Measurements from ENCODE around the gene UBR1. TPM values are rescaled to one million over a fixed set of nuclear protein-coding genes. Genes with fewer than 3 reads are reported as not detected.

UBR1 gene
- total RNA-seq, 1 experiment from 2014 or later: 22.2 TPM

GRCh38 chr15:43146184-43146583 lies 40.3 kb upstream of the UBR1 start:
- H3K36me3 Mint-ChIP-seq (ENCODE audit: insufficient read depth in 1 of 3, low read depth in 3 of 3): peaks cover 0 to 6% (median 0%) of the 10 kb centered on the region in 3 experiments; a peak in 2 of 7 replicates

More at GRCh38 chr15:43146184-43146583, 40.3 kb upstream of the UBR1 start:
- Histone ChIP-seq H3K18ac (ENCODE audit: insufficient read length, low read depth, low read length) (no peak overlapping the region), H4K20me1 (ENCODE audit: control insufficient read depth, insufficient read depth, insufficient read length) (no peaks in the 10 kb centered on the region), H3K27ac (ENCODE audit: insufficient read length, low read depth, low read length) (no peak overlapping the region), H3K9ac (ENCODE audit: extremely low read depth, insufficient read length, low read length) (no peak overlapping the region), H3K4me2 (ENCODE audit: insufficient read depth, insufficient read length, low read length) (no peak overlapping the region), H3K27me3 (ENCODE audit: insufficient read depth, low read length) (no peaks in the 10 kb centered on the region), H2AFZ (ENCODE audit: low read length) (no peak overlapping the region), H3K23ac (ENCODE audit: insufficient read length, low read depth, low read length) (no peak overlapping the region), H3K23me2 (ENCODE audit: insufficient read length, low read depth, low read length, poor library complexity, severe bottlenecking) (no peaks in the 10 kb centered on the region), H3K9me3 (ENCODE audit: control insufficient read depth, low read depth, low read length) (no peaks in the 10 kb centered on the region), H3K79me1 (ENCODE audit: insufficient read depth, low read depth, low read length, poor library complexity, severe bottlenecking) (no peaks in the 10 kb centered on the region), H2BK15ac (ENCODE audit: low read depth, low read length) (no peak overlapping the region), H4K8ac (replicated peaks; ENCODE audit: insufficient read length, low read depth, low read length) (no peak overlapping the region), H3K14ac (ENCODE audit: insufficient read depth, low read length) (no peak overlapping the region), H3K79me2 (ENCODE audit: insufficient read depth, low read length) (no peaks in the 10 kb centered on the region), H3K56ac (ENCODE audit: insufficient read length, low read depth, low read length) (no peak overlapping the region), H4K91ac (ENCODE audit: insufficient read length, low read depth, low read length) (no peak overlapping the region), H3T11ph (ENCODE audit: low read length) (no peak overlapping the region), H2AK5ac (ENCODE audit: insufficient read length, low read length) (no peak overlapping the region), H3K4me1 (ENCODE audit: insufficient read depth, low read length) (no peaks in the 10 kb centered on the region), H2BK12ac (ENCODE audit: insufficient read length, low read depth, low read length) (no peak overlapping the region), H4K5ac (ENCODE audit: insufficient read length, low read depth, low read length) (no peak overlapping the region), H3K4ac (ENCODE audit: low read depth, low read length) (no peak overlapping the region), H2BK5ac (ENCODE audit: insufficient read length, low read length) (no peak overlapping the region), H2BK20ac (ENCODE audit: low read depth, low read length, poor library complexity, severe bottlenecking) (no peak overlapping the region), H2BK120ac (ENCODE audit: low read depth, low read length, poor library complexity, severe bottlenecking) (no peak overlapping the region)
- TF ChIP-seq CTCF (conservative IDR thresholded peaks at IDR 0.05): no peak
- Mint-ChIP-seq H3K27ac (no peak overlapping the region), H3K4me3 (no peak overlapping the region), H3K27me3 (ENCODE audit: low read depth) (no peaks in the 10 kb centered on the region), H3K9me3 (no peaks in the 10 kb centered on the region), H3K4me1 (peaks cover 0 to 6% of the 10 kb centered on the region in 2 experiments; a peak in 2 of 4 replicates)
- WGBS (ENCODE audit: extremely low coverage, insufficient read length, low lambda C conversion rate): no CpG with 5 or more reads among the region's 5 CpGs
- no peak for DNase-seq
